RWPE1 (cell line): ENCODE data around the gene BRD7.

ENCODE experiments used
- CTCF ChIA-PET: fragments of 350-600 bp; sonication (Branson Sonifier 250); formaldehyde crosslinking; extraction: SDS; loops from one replicate; lab custom pipeline; 2021; lab: Yijun Ruan, JAX
- POLR2A ChIA-PET: fragments of 400-600 bp; formaldehyde crosslinking; extraction: SDS; loops from one replicate; lab custom pipeline; 2020; ENCODE audit warnings: antibody characterized with exemption; ENCODE audit not compliant: low non-redundant PET; lab: Yijun Ruan, JAX
- DNase-seq: peaks from one replicate; pipeline ENCODE4 v3.0.0; 2012; ENCODE audit warnings: low spot score
- H3K27ac ChIP-seq: fragments of 450-650 bp; 2 replicates; pipeline ENCODE4 v1.5.1; 2017
- CTCF ChIP-seq: fragments of 450-650 bp; conservative IDR thresholded peaks from 2 replicates; pipeline ENCODE4 v1.5.1; 2017; ENCODE audit warnings: low read depth, mild to moderate bottlenecking

Gene BRD7

DNA sequence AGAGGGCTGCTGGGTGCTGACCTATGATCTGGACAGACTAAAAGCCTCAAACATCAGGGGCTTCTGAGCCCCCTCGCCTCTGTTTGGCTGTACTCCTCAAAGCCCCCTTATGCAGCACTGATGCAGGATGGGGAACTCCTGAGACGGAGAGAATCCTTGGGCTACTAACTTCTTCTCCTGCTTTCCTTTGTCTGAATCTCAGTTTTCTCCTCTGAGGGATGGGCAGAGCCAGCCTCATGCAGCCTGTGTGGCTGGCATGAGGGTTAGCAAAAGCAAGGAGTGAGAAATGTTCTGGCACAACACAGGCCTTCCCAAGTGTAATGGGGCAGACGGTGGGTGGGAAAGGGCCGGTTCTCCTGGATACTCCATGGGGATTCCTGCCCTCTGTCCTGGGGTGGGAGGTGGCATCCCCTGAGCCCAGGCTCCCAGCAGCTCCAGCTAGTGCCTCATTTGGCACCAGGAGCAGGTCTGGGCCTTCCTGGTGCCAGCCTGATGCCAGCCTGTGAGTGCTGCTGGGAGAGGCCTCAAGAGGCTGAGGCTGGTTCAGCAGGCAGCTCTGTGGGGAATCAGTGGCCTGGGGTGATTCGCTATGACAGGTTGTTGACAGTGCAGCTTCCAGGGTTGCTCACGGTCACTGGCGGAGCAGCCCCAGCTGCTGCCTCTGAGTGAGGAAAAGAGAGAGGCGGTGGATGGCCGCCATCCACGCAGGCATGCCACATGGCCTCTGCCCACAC lies 4.0 kb upstream of the BRD7 start:
- TF ChIP-seq CTCF = no peak
- H3K27ac ChIP-seq = no peak overlapping the region
- CTCF ChIA-PET = no interaction called here
- DNase-seq = peak; percentile 32
- POLR2A ChIA-PET = no interaction called here

GRCh38 chr16:50371936-50372595 lies 3.3 kb upstream of the BRD7 start:
- no peak overlapping the region for H3K27ac ChIP-seq
- no peak; the same call in 1 of the 2 replicates for TF ChIP-seq CTCF
- POLR2A ChIA-PET = no interaction called here
- DNase-seq = no peak
- CTCF ChIA-PET = no interaction called here

- no peak for TF ChIP-seq CTCF
- DNase-seq = no peak
- H3K27ac ChIP-seq = no peak overlapping the region
- ChIA-PET CTCF (interaction anchor here (1.0 kb wide), 1 partner anchor 435 kb away, joined by 4 read pairs; no protein-coding TSS in a partner anchor), POLR2A (no interaction called here)
Measured at GRCh38 chr16:50371036-50371716, 2.4 kb upstream of the BRD7 start.

DNA sequence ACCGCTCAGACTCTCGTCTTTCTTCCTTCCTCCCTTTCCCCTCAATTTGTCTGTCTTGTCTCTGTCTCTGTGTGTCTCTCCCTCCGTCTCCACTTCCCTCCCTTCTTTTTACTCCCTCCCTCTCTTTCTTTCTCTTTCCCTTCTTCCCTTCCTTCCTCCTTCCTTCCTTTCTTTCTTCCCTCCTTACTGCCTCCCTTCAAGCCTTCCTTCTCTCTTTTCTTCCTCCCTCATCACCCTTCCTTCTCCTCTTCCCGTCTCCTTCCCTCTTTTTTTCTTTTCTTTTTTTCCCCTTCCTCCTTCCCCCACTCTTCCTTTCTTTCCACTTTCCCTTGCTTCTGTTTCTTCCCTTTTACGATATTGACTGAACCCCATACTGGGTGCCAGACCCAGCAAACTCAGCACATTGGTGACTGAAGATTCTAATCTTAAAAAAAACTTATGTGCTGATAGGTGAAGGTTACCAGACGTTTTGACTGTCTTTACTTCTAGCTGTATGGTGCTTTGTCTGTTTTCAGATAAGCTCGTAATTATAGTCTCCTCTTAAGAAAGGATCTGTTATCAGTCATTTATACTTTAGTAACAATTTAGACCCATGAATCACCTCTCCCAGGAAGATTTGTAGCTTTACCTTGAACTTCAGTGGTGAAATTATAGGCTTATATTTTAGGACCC lies 481 bp upstream of the BRD7 start:
- no peak for DNase-seq
- TF ChIP-seq CTCF = peak; percentile 22; the same call in 1 of the 2 replicates
- CTCF ChIA-PET = interaction anchor here (0.6 to 1.7 kb wide), 6 partner anchors 9 to 296 kb away, joined by 3 to 8 read pairs (median 4); no protein-coding TSS in a partner anchor
- peak overlapping the region; percentile 74 for H3K27ac ChIP-seq
- POLR2A ChIA-PET = no interaction called here

GRCh38 chr16:50367777-50368409 lies 895 bp downstream of the BRD7 start:
- TF ChIP-seq CTCF = no peak
- POLR2A ChIA-PET = interaction anchor here (0.6 kb wide), 1 partner anchor 10 kb away, joined by 3 read pairs; no protein-coding TSS in a partner anchor
- DNase-seq = no peak
- CTCF ChIA-PET = interaction anchor here (0.6 kb wide), 2 partner anchors 215 to 282 kb away, joined by 3 to 5 read pairs; no protein-coding TSS in a partner anchor
- H3K27ac ChIP-seq = peak overlapping the region; percentile 74
